ENCODE data around the gene SHROOM2.

DNA sequence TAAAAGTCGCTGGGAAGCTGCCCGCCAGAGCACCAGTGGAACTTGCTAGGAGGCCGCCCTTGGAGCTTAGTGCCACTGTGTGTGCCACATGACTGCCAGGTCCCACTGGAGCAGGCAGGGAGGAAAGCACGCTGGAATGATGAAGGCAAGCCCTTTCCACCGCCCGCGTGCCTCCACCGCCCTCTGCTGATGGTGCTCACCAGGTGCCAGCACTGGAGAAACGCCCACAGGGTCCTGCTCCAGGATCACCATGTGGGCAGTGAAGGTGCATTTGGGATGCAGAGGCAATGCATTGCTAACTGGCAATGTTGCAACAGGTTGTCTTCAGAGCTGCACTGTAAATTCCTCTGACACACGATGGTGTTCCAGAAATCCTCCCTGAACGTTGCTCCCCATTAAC is 76.3 kb downstream of the SHROOM2 start:
- TF ChIP-seq POLR2A (IDR thresholded peaks at IDR 0.05) (no peak), POLR2AphosphoS5 (IDR thresholded peaks at IDR 0.05) (no peak)
- TF ChIP-seq, protein P1, sequence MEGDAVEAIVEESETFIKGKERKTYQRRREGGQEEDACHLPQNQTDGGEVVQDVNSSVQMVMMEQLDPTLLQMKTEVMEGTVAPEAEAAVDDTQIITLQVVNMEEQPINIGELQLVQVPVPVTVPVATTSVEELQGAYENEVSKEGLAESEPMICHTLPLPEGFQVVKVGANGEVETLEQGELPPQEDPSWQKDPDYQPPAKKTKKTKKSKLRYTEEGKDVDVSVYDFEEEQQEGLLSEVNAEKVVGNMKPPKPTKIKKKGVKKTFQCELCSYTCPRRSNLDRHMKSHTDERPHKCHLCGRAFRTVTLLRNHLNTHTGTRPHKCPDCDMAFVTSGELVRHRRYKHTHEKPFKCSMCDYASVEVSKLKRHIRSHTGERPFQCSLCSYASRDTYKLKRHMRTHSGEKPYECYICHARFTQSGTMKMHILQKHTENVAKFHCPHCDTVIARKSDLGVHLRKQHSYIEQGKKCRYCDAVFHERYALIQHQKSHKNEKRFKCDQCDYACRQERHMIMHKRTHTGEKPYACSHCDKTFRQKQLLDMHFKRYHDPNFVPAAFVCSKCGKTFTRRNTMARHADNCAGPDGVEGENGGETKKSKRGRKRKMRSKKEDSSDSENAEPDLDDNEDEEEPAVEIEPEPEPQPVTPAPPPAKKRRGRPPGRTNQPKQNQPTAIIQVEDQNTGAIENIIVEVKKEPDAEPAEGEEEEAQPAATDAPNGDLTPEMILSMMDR (IDR thresholded peaks at IDR 0.05 in 8 of 11, conservative IDR thresholded peaks at IDR 0.05 in 3 of 11) = no peak
